ENCODE data around the gene BIVM. TPM values are rescaled to one million over a fixed set of nuclear protein-coding genes. Genes with fewer than 3 reads are reported as not detected.
A peak's percentile ranks its signal among the peaks of the same experiment; 100 is the strongest.

BIVM gene
- total RNA-seq, 1 donor = 22.1 TPM

- Histone ChIP-seq H3K27ac (ENCODE audit: low read depth, low read length) (peak overlapping the region; percentile 38), H3K4me3 (ENCODE audit: insufficient read depth, low read length) (no peak overlapping the region), H4K20me1 (ENCODE audit: insufficient read depth, low read length) (no peaks in the 10 kb centered on the region), H3K9me3 (ENCODE audit: low read depth, low read length) (no peaks in the 10 kb centered on the region), H3K27me3 (ENCODE audit: insufficient read depth, low read length) (no peaks in the 10 kb centered on the region), H3K4me2 (ENCODE audit: insufficient read depth, low read length) (no peak overlapping the region), H2AFZ (ENCODE audit: low read length) (no peak overlapping the region), H3K4me1 (ENCODE audit: insufficient read depth, low read length) (peaks cover 12% of the 10 kb centered on the region), H3K36me3 (ENCODE audit: insufficient read depth, low read length) (peaks cover 40% of the 10 kb centered on the region), H3K79me2 (ENCODE audit: insufficient read depth, low read length) (no peaks in the 10 kb centered on the region)
- no peak for TF ChIP-seq CTCF (IDR thresholded peaks at IDR 0.05; ENCODE audit: extremely low read depth, low read depth, low read length)
- no peak for DNase-seq (ENCODE audit: insufficient read length, low spot score, missing footprints)
Measured at GRCh38 chr13:102838982-102839381, 40.1 kb downstream of the BIVM start.

GRCh38 chr13:102839462-102839861 is 40.5 kb downstream of the BIVM start:
- no peak for DNase-seq (ENCODE audit: insufficient read length, low spot score, missing footprints)
- H3K4me2 ChIP-seq (ENCODE audit: insufficient read depth, low read length) = no peak overlapping the region

GRCh38 chr13:102845289-102845629 is 46.3 kb downstream of the BIVM start:
- peak overlapping the region; percentile 91 for H3K4me3 ChIP-seq (ENCODE audit: insufficient read depth, low read length)
- peak overlapping the region; percentile 98 for H3K4me2 ChIP-seq (ENCODE audit: insufficient read depth, low read length)
- H3K36me3 ChIP-seq (ENCODE audit: insufficient read depth, low read length) = no peaks in the 10 kb centered on the region
- peak overlapping the region; percentile 96 for H2AFZ ChIP-seq (ENCODE audit: low read length)
- no peak for TF ChIP-seq CTCF (IDR thresholded peaks at IDR 0.05; ENCODE audit: extremely low read depth, low read depth, low read length)
- peaks cover 44% of the 10 kb centered on the region for H3K79me2 ChIP-seq (ENCODE audit: insufficient read depth, low read length)
- peak overlapping the region; percentile 97 for H3K27ac ChIP-seq (ENCODE audit: low read depth, low read length)
- H3K4me1 ChIP-seq (ENCODE audit: insufficient read depth, low read length) = peaks cover 16% of the 10 kb centered on the region
- peaks cover 15% of the 10 kb centered on the region for H4K20me1 ChIP-seq (ENCODE audit: insufficient read depth, low read length)
- no peak for DNase-seq (ENCODE audit: insufficient read length, low spot score, missing footprints)
- H3K27me3 ChIP-seq (ENCODE audit: insufficient read depth, low read length) = no peaks in the 10 kb centered on the region
- H3K9me3 ChIP-seq (ENCODE audit: low read depth, low read length) = no peaks in the 10 kb centered on the region

More at GRCh38 chr13:102839462-102839861, 40.5 kb downstream of the BIVM start:
- Histone ChIP-seq H3K4me1 (ENCODE audit: insufficient read depth, low read length) (peaks cover 12% of the 10 kb centered on the region), H3K36me3 (ENCODE audit: insufficient read depth, low read length) (peaks cover 40% of the 10 kb centered on the region), H3K27me3 (ENCODE audit: insufficient read depth, low read length) (no peaks in the 10 kb centered on the region), H4K20me1 (ENCODE audit: insufficient read depth, low read length) (no peaks in the 10 kb centered on the region), H3K9me3 (ENCODE audit: low read depth, low read length) (no peaks in the 10 kb centered on the region), H2AFZ (ENCODE audit: low read length) (no peak overlapping the region), H3K27ac (ENCODE audit: low read depth, low read length) (peak overlapping the region; percentile 38), H3K79me2 (ENCODE audit: insufficient read depth, low read length) (no peaks in the 10 kb centered on the region), H3K4me3 (ENCODE audit: insufficient read depth, low read length) (no peak overlapping the region)
- no peak for TF ChIP-seq CTCF (IDR thresholded peaks at IDR 0.05; ENCODE audit: extremely low read depth, low read depth, low read length)

GRCh38 chr13:102845630-102846260 is 46.8 kb downstream of the BIVM start, which contains the start of gene ERCC5:
ERCC5 (plus strand) TSS chr13:102846032; CDS start chr13:102846267, 235 bp downstream.
- Histone ChIP-seq H3K4me3 (ENCODE audit: insufficient read depth, low read length) (peak within 1 kb of the TSS; percentile 91), H3K27me3 (ENCODE audit: insufficient read depth, low read length) (no peaks in the 10 kb centered on the region), H3K4me1 (ENCODE audit: insufficient read depth, low read length) (peaks cover 16% of the 10 kb centered on the region), H4K20me1 (ENCODE audit: insufficient read depth, low read length) (peaks cover 19% of the 10 kb centered on the region), H3K9me3 (ENCODE audit: low read depth, low read length) (no peaks in the 10 kb centered on the region), H3K79me2 (ENCODE audit: insufficient read depth, low read length) (peaks cover 49% of the 10 kb centered on the region), H2AFZ (ENCODE audit: low read length) (peak within 1 kb of the TSS; percentile 96), H3K27ac (ENCODE audit: low read depth, low read length) (peak within 1 kb of the TSS; percentile 97), H3K4me2 (ENCODE audit: insufficient read depth, low read length) (peak within 1 kb of the TSS; percentile 98), H3K36me3 (ENCODE audit: insufficient read depth, low read length) (no peaks in the 10 kb centered on the region)
- no peak for TF ChIP-seq CTCF (IDR thresholded peaks at IDR 0.05; ENCODE audit: extremely low read depth, low read depth, low read length)
- DNase-seq (ENCODE audit: insufficient read length, low spot score, missing footprints) = peak; percentile 70
